Brain microvascular endothelial cell (primary cell): ENCODE results near the gene NUDC.

ENCODE experiments used
- DNase-seq: peaks from one replicate; pipeline ENCODE4 v3.0.0-alpha.2; 2020
- H3K27ac ChIP-seq: fragments of 250-450 bp; sonication (Bioruptor Pico); 2 replicates; pipeline ENCODE4 v1.5.1; 2020; ENCODE audit warnings: mild to moderate bottlenecking, moderate library complexity
- H3K27me3 ChIP-seq: fragments of 250-450 bp; sonication (Bioruptor Pico); replicated peaks from 2 replicates; pipeline ENCODE4 v1.5.1; 2020; ENCODE audit warnings: mild to moderate bottlenecking
- H3K36me3 ChIP-seq: fragments of 250-450 bp; sonication (Bioruptor Pico); replicated peaks from 2 replicates; pipeline ENCODE4 v1.5.1; 2020; ENCODE audit warnings: mild to moderate bottlenecking
- H3K4me3 ChIP-seq: 2 replicates; pipeline ENCODE4 v1.5.1; 2011; ENCODE audit warnings: low read depth, mild to moderate bottlenecking, control low read depth, low read length, moderate library complexity
- in situ Hi-C: cut with HindIII; loops from 2 replicates; pipeline ENCODE4 v1.10.0; 2017; ENCODE audit warnings: low sequenced_read_pairs, low pct_ligation_motif_present
- TF ChIP-seq, protein P1 (sequence below): IDR thresholded peaks from 2 replicates; pipeline ENCODE4 v1.5.1; 2011; ENCODE audit warnings: low read depth, mild to moderate bottlenecking, moderate library complexity, low read length, control low read depth, inconsistent platforms; ENCODE audit errors: missing control alignments

The NUDC gene

DNA sequence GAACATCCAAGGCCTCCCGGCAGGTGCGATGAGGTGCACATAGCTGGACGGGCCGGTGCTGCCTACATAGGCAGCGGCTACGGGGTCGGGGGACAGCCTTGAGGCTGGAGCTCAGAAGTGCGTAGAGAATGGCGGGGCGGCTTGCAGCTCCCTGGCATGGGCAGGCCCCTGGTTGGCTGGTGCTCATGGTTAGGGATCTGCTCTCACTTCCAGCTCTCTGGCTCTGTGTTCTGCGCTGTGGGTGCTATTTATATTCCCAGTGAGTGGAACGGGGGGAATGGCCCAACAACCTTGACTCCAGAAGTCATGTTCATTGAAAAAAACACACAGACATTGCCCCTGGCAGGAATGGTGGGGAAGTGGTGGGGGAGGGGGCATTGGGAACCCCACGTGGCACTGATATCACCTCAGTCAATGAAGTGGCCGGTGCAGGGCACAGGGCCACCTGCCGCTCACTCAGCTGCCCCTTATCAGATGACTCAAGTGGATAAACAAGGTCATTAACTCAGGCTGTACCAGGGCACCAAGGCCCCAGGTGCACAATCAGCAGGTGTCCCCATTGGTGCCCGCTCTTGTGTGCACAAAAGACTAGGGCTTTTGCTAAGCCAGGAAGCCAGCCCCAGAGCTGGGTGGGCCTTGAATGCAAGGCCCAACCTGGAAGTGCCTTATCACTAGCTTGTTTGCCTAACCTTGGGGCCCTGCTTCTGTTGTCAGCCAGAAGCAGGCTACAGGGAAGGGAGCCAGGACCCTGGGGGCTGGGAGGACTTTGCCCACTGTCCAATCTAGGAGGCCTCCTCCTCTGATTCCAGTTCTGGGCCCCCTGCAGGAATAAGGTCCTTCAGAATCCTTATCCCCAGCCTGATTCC lies 7.6 kb upstream of the NUDC start, which contains the start of gene NR0B2:
NR0B2 (minus strand) TSS at position 222 of the 866 bp plus-strand sequence; CDS start at position 187, 35 bp downstream.
- no peak for DNase-seq
- in situ Hi-C loops, result no loop called here
- H3K27me3 ChIP-seq, result no peaks in the 10 kb centered on the region
- no peak within 1 kb of the TSS for H3K4me3 ChIP-seq
- no peaks in the 10 kb centered on the region for H3K36me3 ChIP-seq
- no peak within 1 kb of the TSS for H3K27ac ChIP-seq
- TF ChIP-seq, protein P1, sequence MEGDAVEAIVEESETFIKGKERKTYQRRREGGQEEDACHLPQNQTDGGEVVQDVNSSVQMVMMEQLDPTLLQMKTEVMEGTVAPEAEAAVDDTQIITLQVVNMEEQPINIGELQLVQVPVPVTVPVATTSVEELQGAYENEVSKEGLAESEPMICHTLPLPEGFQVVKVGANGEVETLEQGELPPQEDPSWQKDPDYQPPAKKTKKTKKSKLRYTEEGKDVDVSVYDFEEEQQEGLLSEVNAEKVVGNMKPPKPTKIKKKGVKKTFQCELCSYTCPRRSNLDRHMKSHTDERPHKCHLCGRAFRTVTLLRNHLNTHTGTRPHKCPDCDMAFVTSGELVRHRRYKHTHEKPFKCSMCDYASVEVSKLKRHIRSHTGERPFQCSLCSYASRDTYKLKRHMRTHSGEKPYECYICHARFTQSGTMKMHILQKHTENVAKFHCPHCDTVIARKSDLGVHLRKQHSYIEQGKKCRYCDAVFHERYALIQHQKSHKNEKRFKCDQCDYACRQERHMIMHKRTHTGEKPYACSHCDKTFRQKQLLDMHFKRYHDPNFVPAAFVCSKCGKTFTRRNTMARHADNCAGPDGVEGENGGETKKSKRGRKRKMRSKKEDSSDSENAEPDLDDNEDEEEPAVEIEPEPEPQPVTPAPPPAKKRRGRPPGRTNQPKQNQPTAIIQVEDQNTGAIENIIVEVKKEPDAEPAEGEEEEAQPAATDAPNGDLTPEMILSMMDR, result no peak

DNA sequence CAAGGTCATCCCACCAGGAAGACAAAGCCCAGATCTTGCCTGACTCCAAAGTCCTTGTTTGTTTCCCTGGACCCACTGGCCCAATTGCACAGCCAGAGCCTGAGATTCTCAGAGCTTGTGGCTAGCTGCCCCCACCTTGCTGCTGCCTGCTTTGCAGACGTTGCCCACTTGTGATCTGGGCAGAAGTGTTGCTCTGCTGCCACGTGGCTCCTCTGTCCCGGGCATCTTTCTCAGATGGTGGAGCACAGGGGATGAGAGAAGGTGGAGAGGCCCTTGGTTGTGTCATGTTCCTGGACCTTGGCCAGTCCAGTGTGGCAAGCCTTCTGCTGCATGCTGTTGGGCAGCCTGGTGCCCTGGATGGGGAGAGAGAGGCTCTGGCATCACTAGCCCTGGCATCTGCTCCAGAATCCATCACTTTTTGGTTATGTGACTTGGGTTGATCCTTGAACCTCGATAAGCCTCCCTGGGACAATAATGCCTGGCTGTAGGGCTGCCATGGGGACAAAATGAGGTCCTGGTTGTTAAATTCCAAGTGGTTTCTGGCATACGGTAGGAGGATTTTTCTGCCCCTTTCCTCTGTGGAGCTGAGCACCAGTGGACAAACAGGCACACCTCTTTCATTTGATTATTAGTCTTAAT lies 6.2 kb upstream of the NUDC start:
- no peaks in the 10 kb centered on the region for H3K27me3 ChIP-seq
- no peak overlapping the region for H3K4me3 ChIP-seq
- TF ChIP-seq, protein P1, result no peak
- in situ Hi-C loops, result no loop called here
- DNase-seq, result no peak
- no peak overlapping the region for H3K27ac ChIP-seq
- H3K36me3 ChIP-seq, result no peaks in the 10 kb centered on the region

DNA sequence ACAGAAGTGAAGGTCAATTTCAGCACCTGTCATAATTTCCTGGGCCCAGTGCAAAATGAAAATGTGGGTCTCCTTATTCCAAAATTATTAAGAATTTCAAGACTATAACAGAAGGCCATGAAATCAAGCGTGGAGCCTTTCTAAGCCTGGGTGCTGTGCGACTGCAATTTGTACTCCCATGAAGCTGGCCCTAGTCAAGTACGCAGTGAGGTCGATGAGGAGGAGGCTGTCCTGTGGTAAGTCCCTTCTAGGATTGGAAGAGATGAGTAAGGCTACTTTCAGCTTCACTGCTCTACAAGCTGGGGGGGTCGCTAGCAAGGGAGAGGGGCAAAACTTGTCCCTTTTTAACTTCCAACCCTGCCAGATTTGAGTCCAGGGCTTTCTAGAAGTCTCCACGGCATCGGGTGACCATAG lies 410 bp upstream of the NUDC start:
- H3K36me3 ChIP-seq, result peaks cover 17% of the 10 kb centered on the region
- H3K4me3 ChIP-seq, result peak overlapping the region; percentile 88
- no peak for DNase-seq
- H3K27me3 ChIP-seq, result no peaks in the 10 kb centered on the region
- peak overlapping the region; percentile 56 for H3K27ac ChIP-seq
- in situ Hi-C loops, result no loop called here
- TF ChIP-seq, protein P1, result no peak

DNA sequence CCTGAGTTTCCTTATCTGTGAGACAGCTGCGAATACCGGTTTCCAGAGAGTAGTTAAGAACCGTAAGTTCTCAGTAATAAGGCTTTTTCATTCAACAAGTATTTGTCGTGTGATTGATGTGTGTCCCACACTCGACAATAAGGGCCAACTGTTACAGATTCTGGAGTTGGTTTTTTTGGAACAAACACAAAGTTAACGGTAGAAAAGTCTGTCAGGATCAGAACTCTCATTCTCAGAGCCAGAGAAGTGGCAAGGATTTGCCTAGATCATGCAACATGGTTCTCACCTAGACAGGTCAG lies 837 bp downstream of the NUDC start:
- peak overlapping the region; percentile 81 for H3K27ac ChIP-seq

DNA sequence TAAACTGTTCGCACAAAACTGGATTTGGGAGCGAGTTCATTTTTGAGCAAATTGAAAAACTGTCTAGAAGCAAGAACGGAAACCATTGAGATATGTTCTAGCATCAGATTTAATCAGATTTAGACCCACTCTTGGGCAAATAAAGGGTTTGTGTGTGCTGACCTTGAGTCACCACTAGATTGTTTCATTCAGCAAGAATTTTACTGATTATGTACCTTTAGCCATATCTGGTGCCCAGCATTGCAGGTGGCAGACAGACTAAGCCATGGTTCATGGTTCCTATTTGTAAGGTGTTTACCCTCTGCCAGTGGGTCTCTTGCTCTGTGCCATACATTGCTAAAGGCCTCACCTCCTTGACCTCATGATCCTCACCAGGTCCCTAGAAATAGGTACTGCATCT lies 1.4 kb downstream of the NUDC start:
- no peak overlapping the region for H3K27ac ChIP-seq
- DNase-seq, result no peak
- peaks cover 29% of the 10 kb centered on the region for H3K36me3 ChIP-seq
- in situ Hi-C loops, result no loop called here
- peak overlapping the region; percentile 88 for H3K4me3 ChIP-seq
- no peaks in the 10 kb centered on the region for H3K27me3 ChIP-seq
- TF ChIP-seq, protein P1, result no peak

More for the DNA sequence above, 837 bp downstream of the NUDC start:
- no peaks in the 10 kb centered on the region for H3K27me3 ChIP-seq
- in situ Hi-C loops, result no loop called here
- DNase-seq, result no peak
- peak overlapping the region; percentile 88 for H3K4me3 ChIP-seq
- TF ChIP-seq, protein P1, result no peak
- H3K36me3 ChIP-seq, result peaks cover 26% of the 10 kb centered on the region
